H9 (cell line): ENCODE results near the gene IDH2. TPM values are rescaled to one million over a fixed set of nuclear protein-coding genes. Genes with fewer than 3 reads are reported as not detected.

Experiments used
- DNase-seq: peaks from one replicate; pipeline ENCODE4 v3.0.0-alpha.2; 2017
- H2AFZ ChIP-seq: one replicate; pipeline ENCODE4 v1.6.1; 2013; ENCODE audit warnings: mild to moderate bottlenecking, low read length, control low read depth, moderate library complexity
- H2AK5ac ChIP-seq: 2 replicates; pipeline ENCODE4 v1.6.1; 2013; ENCODE audit warnings: low read length, control low read depth, mixed read lengths; ENCODE audit not compliant: insufficient read length
- H2BK120ac ChIP-seq: one replicate; pipeline ENCODE4 v1.6.1; 2013; ENCODE audit warnings: low read depth, mild to moderate bottlenecking, low read length, control low read depth, inconsistent platforms; ENCODE audit not compliant: poor library complexity, severe bottlenecking
- H2BK12ac ChIP-seq: 2 replicates; pipeline ENCODE4 v1.6.1; 2013; ENCODE audit warnings: low read length, control low read depth, mixed read lengths, low read depth; ENCODE audit not compliant: insufficient read length
- H2BK15ac ChIP-seq: 2 replicates; pipeline ENCODE4 v1.6.1; 2013; ENCODE audit warnings: low read depth, low read length, control low read depth
- H2BK20ac ChIP-seq: one replicate; pipeline ENCODE4 v1.6.1; 2013; ENCODE audit warnings: low read depth, mild to moderate bottlenecking, low read length, control low read depth, inconsistent platforms; ENCODE audit not compliant: poor library complexity, severe bottlenecking
- H2BK5ac ChIP-seq: 2 replicates; pipeline ENCODE4 v1.6.1; 2013; ENCODE audit warnings: low read length, control low read depth, mixed read lengths; ENCODE audit not compliant: insufficient read length
- H3K14ac ChIP-seq: 2 replicates; pipeline ENCODE4 v1.6.1; 2013; ENCODE audit warnings: low read length, control low read depth; ENCODE audit not compliant: insufficient read depth
- H3K18ac ChIP-seq: 2 replicates; pipeline ENCODE4 v1.6.1; 2013; ENCODE audit warnings: low read depth, mild to moderate bottlenecking, mixed read lengths, low read length, control low read depth; ENCODE audit not compliant: insufficient read length
- H3K23ac ChIP-seq: 2 replicates; pipeline ENCODE4 v1.6.1; 2013; ENCODE audit warnings: low read length, control low read depth, mixed read lengths, low read depth; ENCODE audit not compliant: insufficient read length
- H3K23me2 ChIP-seq: 2 replicates; pipeline ENCODE4 v1.6.1; 2013; ENCODE audit warnings: low read depth, mild to moderate bottlenecking, mixed read lengths, low read length, control low read depth; ENCODE audit not compliant: insufficient read length, poor library complexity, severe bottlenecking
- H3K27ac ChIP-seq: 2 replicates; pipeline ENCODE4 v1.5.1; 2013; ENCODE audit warnings: low read length, control low read depth, mixed read lengths, low read depth; ENCODE audit not compliant: insufficient read length
- H3K27me3 ChIP-seq: 2 replicates; pipeline ENCODE4 v1.6.1; 2013; ENCODE audit warnings: low read length, control low read depth, inconsistent platforms; ENCODE audit not compliant: insufficient read depth
- H3K4ac ChIP-seq: 2 replicates; pipeline ENCODE4 v1.6.1; 2013; ENCODE audit warnings: low read depth, mild to moderate bottlenecking, control low read depth, inconsistent platforms, low read length, moderate library complexity
- H3K4me1 ChIP-seq: 2 replicates; pipeline ENCODE4 v1.6.1; 2013; ENCODE audit warnings: low read length, control low read depth, inconsistent platforms; ENCODE audit not compliant: insufficient read depth
- H3K4me2 ChIP-seq: 2 replicates; pipeline ENCODE4 v1.6.1; 2013; ENCODE audit warnings: low read length, control low read depth, mixed read lengths; ENCODE audit not compliant: insufficient read length, insufficient read depth
- H3K56ac ChIP-seq: 2 replicates; pipeline ENCODE4 v1.6.1; 2013; ENCODE audit warnings: low read depth, mild to moderate bottlenecking, mixed read lengths, low read length, control low read depth; ENCODE audit not compliant: insufficient read length
- H3K79me1 ChIP-seq: 2 replicates; pipeline ENCODE4 v1.6.1; 2013; ENCODE audit warnings: low read depth, mild to moderate bottlenecking, moderate library complexity, low read length, control low read depth, inconsistent platforms; ENCODE audit not compliant: insufficient read depth, poor library complexity, severe bottlenecking
- H3K79me2 ChIP-seq: 2 replicates; pipeline ENCODE4 v1.6.1; 2013; ENCODE audit warnings: low read length, control low read depth, inconsistent platforms; ENCODE audit not compliant: insufficient read depth
- H3K9ac ChIP-seq: 2 replicates; pipeline ENCODE4 v1.6.1; 2013; ENCODE audit warnings: low read length, control low read depth, mixed read lengths; ENCODE audit not compliant: insufficient read length; ENCODE audit errors: extremely low read depth
- H3K9me3 ChIP-seq: one replicate; pipeline ENCODE4 v1.6.1; 2013; ENCODE audit warnings: low read depth, low read length, inconsistent platforms; ENCODE audit not compliant: control insufficient read depth
- H3T11ph ChIP-seq: one replicate; pipeline ENCODE4 v1.6.1; 2013; ENCODE audit warnings: mild to moderate bottlenecking, low read length, control low read depth, inconsistent platforms
- H4K20me1 ChIP-seq: one replicate; pipeline ENCODE4 v1.6.1; 2013; ENCODE audit not compliant: control insufficient read depth, insufficient read length, insufficient read depth
- H4K5ac ChIP-seq: 2 replicates; pipeline ENCODE4 v1.6.1; 2013; ENCODE audit warnings: low read depth, mild to moderate bottlenecking, mixed read lengths, low read length, control low read depth; ENCODE audit not compliant: insufficient read length
- H4K8ac ChIP-seq: replicated peaks from 2 replicates; pipeline ENCODE4 v1.6.1; 2013; ENCODE audit warnings: low read length, control low read depth, mixed read lengths, low read depth; ENCODE audit not compliant: insufficient read length
- H4K91ac ChIP-seq: 2 replicates; pipeline ENCODE4 v1.6.1; 2013; ENCODE audit warnings: low read depth, mild to moderate bottlenecking, moderate library complexity, mixed read lengths, low read length, control low read depth; ENCODE audit not compliant: insufficient read length
- H3K27ac Mint-ChIP-seq, 3 experiments: 2 replicates in 2 of 3; 3 replicates in 1 of 3; pipeline ENCODE4 v1.8.0; 2020 to 2021; ENCODE audit warnings: mixed read lengths in 3 of 3, mild to moderate bottlenecking in 1 of 3, moderate library complexity in 1 of 3
- H3K27me3 Mint-ChIP-seq: 2 replicates; pipeline ENCODE4 v1.8.0; 2021; ENCODE audit warnings: low read depth, mild to moderate bottlenecking, moderate library complexity, mixed read lengths
- H3K36me3 Mint-ChIP-seq, 3 experiments: 2 replicates in 2 of 3; 3 replicates in 1 of 3; pipeline ENCODE4 v1.8.0; 2020 to 2021; ENCODE audit warnings: low read depth in 3 of 3, mixed read lengths in 3 of 3; ENCODE audit not compliant: insufficient read depth in 1 of 3
- H3K4me1 Mint-ChIP-seq, 2 experiments: 2 replicates each; pipeline ENCODE4 v1.8.0; 2020; ENCODE audit warnings: mixed read lengths in 2 of 2
- H3K4me3 Mint-ChIP-seq, 2 experiments: 2 replicates in 1 of 2; 3 replicates in 1 of 2; pipeline ENCODE4 v1.8.0; 2020 to 2021; ENCODE audit warnings: mild to moderate bottlenecking in 2 of 2, mixed read lengths in 2 of 2, moderate library complexity in 1 of 2
- H3K9me3 Mint-ChIP-seq, 2 experiments: 2 replicates in 1 of 2; 3 replicates in 1 of 2; pipeline ENCODE4 v1.8.0; 2020; ENCODE audit warnings: mild to moderate bottlenecking in 2 of 2, mixed read lengths in 2 of 2, moderate library complexity in 1 of 2
- WGBS: extraction: QIAGEN DNeasy Blood & Tissue Kit; methylation state at CpG from one replicate; pipeline ENCODE4 v1.1.7; 2013; ENCODE audit warnings: missing lambda C conversion rate, low lambda C conversion rate, mixed read lengths; ENCODE audit not compliant: insufficient read length; ENCODE audit errors: extremely low coverage; 5-methylcytosine and 5-hydroxymethylcytosine counted together
- total RNA-seq: library from RNA; stranded (reverse); gene quantifications from 2 replicates; pipeline ENCODE4 v1.2.1, GENCODE V29; 2021
- TF ChIP-seq, protein P1 (sequence below): fragments of 200-600 bp; sonication (generic); conservative IDR thresholded peaks from 3 replicates; pipeline ENCODE4 v1.8.0; 2021; ENCODE audit warnings: antibody characterized with exemption, mild to moderate bottlenecking

IDH2 gene
- total RNA-seq, 1 experiment from 2014 or later, result 57.7 TPM

GRCh38 chr15:90103701-90104329, 1.5 kb upstream of the IDH2 start:
- Histone ChIP-seq H4K8ac (no peak overlapping the region), H3K27ac (no peak overlapping the region), H3K9ac (no peak overlapping the region), H4K5ac (no peak overlapping the region), H3K23ac (no peak overlapping the region), H2BK5ac (no peak overlapping the region), H2BK12ac (no peak overlapping the region), H2BK15ac (no peak overlapping the region), H2BK120ac (no peak overlapping the region), H3K14ac (no peak overlapping the region), H3K79me1 (no peaks in the 10 kb centered on the region), H2AFZ (no peak overlapping the region), H3K79me2 (0 out of 2 replicates have a peak, but pooled peaks cover 2% of the 10 kb centered on the region), H2BK20ac (no peak overlapping the region), H3K56ac (no peak overlapping the region), H3K18ac (no peak overlapping the region), H4K20me1 (no peaks in the 10 kb centered on the region), H4K91ac (no peak overlapping the region), H3K27me3 (peaks cover 3% of the 10 kb centered on the region; the same call in 1 of the 2 replicates), H3T11ph (no peak overlapping the region), H3K4ac (no peak overlapping the region), H3K4me2 (no peak overlapping the region), H3K23me2 (peaks cover 7% of the 10 kb centered on the region), H3K9me3 (no peaks in the 10 kb centered on the region), H2AK5ac (no peak overlapping the region), H3K4me1 (peaks cover 3% of the 10 kb centered on the region; the same call in 1 of the 2 replicates)
- Mint-ChIP-seq H3K27ac (no peak overlapping the region), H3K36me3 (no peaks in the 10 kb centered on the region), H3K27me3 (peaks cover 37% of the 10 kb centered on the region), H3K9me3 (no peaks in the 10 kb centered on the region), H3K4me1 (peaks cover 30 to 32% of the 10 kb centered on the region in 2 experiments), H3K4me3 (no peak overlapping the region)
- TF ChIP-seq, protein P1, sequence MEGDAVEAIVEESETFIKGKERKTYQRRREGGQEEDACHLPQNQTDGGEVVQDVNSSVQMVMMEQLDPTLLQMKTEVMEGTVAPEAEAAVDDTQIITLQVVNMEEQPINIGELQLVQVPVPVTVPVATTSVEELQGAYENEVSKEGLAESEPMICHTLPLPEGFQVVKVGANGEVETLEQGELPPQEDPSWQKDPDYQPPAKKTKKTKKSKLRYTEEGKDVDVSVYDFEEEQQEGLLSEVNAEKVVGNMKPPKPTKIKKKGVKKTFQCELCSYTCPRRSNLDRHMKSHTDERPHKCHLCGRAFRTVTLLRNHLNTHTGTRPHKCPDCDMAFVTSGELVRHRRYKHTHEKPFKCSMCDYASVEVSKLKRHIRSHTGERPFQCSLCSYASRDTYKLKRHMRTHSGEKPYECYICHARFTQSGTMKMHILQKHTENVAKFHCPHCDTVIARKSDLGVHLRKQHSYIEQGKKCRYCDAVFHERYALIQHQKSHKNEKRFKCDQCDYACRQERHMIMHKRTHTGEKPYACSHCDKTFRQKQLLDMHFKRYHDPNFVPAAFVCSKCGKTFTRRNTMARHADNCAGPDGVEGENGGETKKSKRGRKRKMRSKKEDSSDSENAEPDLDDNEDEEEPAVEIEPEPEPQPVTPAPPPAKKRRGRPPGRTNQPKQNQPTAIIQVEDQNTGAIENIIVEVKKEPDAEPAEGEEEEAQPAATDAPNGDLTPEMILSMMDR, result no peak
- no peak for DNase-seq
- no CpG with 5 or more reads among the region's 5 CpGs for WGBS
